Stimulated activated CD4-positive, alpha-beta T cell treated with anti-CD3 and anti-CD28 coated beads, Interleukin-12 subunit alpha, Interleukin-12 subunit beta, amount 100 ng/mL, for 24 hours (primary cell): ENCODE measurements around the gene ASB1.
"Not testable (repeated sequence)": the region's sequence is repeated elsewhere in the genome, so short reads cannot be mapped to it uniquely, and the experiment has no call there.

Source experiments
- DNase-seq, 2 experiments: peaks; one replicate each; pipeline ENCODE4 v3.0.0-alpha.2; 2020; ENCODE audit warnings: low read depth in 2 of 2

ASB1 gene

GRCh38 chr2:238404406-238405216 is 22.1 kb upstream of the ASB1 start:
- DNase-seq: no peak

DNA sequence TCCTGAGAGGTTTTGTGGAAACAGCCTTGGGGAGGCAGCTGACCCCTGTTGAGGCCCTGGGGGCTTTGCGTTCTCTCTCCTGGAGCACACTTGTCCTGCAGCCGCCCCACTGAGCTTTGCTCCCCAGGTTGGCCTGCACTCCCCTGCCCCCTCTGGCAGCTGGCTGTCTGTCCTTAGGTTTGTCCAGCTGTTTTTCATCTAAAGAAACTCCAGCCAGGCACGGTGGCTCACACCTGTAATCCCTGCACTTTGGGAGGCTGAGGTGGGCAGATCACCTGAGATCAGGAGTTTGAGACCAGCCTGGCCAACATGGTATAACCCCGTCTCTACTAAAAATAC is 21.5 kb upstream of the ASB1 start:
- not testable (repeated sequence) for DNase-seq

DNA sequence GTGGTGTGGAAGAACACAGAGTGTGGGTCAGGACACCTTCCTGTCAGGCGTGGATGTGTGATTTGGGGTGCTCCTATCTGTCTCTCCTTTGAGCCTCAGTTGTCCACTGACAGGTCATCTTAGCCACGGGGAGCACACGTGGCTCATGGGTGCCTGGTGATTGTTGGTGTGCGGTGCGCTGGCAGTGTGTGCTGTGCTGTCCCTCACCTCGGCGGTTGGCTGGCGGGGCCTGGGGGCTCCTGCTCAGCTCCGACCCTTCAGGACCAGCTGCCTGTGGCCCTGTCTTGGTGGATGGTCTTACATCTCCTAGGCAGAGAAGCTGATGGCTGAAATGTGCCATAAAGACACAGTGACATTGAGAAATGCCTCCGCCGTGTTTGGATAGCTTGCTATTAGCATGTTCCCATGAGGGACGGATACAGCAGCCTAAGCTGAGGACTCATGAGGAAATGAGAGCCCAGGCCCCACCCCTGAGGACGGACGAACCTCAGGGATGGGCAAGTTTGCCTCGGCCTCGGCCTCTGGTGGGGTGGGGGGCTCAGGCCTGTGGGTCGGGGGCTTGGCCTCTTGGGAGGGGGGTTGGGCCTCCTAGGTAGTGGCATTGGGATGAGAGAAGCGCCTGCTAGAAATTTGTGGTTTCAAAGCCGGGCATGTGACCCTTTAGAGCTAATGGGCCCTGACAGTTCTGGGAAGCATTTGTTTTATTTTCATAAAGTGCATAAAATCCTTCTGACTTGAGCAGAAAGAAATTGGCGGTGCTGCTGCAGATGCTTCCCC is 20.3 kb upstream of the ASB1 start:
- DNase-seq: no peak

DNA sequence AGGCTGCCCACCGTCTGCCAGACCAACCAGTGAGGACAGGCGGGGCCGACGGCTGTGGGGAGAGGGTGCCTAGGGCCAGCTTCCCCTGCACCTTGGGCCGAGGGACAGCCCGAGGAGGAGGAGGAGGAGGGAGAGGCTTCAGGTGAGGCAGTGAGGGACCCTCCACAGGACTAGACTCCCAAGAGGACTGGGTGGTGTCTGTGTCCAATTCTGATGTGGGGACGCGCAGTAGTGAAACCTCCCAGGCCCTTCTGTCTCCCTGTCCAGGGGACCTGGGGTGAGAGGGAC is 19.8 kb upstream of the ASB1 start:
- DNase-seq: no peak

DNA sequence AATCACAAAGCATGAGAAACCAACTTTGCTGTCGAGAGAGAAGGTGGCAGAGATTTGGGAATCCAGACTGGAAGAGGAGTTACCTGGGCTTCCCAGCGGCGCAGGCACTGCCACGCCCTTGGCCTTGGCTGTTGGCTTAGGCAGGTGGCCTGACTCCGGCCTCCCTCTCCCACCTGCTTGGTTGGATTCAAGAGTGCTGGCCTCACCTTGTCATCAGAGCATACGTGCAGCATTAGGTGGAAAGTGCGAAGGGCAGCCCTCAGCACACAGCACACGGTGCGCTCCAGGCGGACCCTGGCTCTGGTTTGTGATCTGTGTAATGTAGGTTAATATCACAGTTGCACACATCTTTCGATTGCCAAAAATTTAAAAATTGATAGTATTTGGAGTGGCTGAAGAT is 19.2 kb upstream of the ASB1 start:
- no peak for DNase-seq

DNA sequence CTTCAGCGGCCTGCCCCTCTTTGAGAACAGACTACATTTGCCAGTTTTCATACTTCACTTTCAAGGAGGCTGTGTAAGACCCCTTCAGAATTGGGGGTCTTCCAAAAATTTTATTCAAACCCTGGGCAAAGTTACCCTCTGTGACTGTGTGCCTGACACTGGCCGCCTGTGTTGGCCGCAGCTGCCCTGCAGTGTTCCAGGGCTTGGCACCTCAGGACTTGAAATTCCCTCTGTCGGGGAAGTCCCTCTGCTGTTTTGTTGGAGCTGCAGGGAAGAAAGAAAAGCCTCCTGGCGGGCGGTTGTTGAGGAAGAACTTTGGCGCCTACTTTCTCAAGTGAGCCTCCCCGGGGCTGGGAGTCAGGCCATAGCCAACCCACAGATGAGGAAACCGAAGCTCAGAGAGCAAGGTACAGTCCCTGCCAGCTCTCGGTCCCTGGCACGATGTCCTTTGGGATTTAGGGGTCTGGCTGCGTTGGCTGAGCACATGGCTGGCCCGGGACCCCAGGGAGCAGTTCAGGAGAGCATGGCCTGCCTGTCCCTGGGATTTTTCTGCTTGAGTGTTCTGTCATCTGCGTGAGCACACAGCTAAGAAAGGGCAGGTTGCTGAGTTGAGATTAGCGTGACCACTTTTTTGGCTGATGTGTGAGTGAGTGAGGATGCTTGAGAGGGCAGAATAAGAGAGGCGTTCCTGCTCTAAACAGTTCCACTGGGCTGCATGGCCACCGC is 17.9 kb upstream of the ASB1 start:
- DNase-seq: no peak

DNA sequence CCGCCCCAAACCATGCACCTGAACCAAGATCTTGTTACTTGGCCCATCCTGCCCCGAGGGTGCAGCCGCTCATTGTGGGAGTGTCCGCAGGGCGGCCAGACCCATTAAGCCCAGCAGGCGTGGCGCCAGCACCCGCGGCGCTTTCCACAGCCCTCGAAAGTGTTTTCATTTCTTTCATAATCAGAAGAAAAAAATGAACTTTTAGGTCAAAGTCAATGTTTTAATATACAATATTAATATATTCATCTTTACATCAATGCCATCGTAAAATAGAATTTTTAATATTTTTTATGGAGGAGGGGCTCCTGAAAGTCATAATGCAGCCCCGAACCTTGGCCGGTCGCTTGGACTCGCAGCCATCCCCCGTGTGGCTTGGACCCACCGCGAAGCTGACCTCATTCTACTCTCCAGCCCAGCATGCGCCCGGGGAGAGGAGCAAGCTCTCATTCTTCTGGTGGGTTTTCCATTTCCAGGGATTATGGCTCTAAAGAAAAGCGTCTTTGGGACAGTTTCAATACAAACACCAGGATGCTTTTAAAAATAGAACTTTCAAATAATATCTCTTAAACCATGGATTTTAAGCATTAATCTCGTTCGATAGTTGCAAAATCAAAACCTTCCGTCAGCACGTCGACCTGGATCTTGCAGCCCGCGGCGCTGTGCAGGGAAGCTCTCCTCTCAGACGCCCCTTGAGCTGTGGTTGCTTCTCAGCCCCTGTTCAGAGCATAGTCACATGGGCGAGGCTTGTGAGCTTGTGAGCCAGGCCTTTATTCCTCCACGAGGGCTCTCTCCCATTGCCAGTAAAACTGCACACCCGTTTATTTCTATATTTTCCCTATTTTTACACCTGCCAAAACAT is 17.2 kb upstream of the ASB1 start:
- no peak for DNase-seq

DNA sequence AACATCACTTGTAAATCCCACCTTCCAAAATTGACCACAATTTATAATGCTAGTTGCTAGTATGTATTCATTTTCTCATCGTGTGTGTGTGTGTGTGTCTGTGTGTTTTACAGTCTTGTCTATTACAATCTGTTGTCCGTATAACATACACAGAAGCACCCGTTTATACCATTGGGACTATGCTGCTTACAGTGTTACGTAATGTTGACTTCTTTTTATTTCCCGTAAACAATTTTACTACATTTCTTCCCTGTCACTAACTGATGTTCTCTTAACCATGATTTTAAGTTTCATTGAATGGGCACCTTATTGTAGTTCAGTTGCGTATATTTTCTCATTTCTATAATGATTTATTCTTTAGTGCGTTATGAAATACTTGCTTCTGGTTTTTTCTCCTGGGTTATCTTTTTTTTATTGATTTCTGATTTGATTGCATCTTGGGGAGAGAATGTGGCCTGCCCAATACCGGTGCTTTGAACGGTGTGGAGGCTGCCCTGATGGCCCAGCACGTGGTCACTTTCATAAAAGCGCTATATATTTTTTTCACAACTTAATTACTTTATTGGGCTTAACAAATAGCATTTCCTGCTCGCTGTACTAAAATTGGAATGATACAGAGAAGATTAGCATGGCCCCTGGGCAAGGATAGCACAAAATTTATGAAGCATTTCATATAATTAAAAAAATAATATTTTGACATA is 14.5 kb upstream of the ASB1 start:
- no peak for DNase-seq

DNA sequence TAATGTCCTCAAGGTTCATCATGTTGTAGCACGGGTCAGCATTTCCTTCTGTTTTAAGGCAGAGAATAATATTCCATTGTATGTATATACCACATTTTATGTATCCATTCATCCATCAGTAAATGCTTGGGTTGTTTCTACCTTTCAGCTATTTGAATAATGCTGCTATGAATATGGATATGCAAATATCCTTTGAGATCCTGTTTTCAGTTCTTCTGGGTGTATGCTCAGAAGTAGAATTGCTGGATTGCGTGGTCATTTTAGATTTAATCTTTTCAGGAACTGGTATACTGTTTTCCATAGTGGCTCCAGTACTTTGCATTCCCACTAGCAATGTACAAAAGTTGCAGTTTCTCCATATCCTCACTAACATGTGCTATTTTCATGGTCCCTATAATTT is 13.4 kb upstream of the ASB1 start:
- DNase-seq: no peak

DNA sequence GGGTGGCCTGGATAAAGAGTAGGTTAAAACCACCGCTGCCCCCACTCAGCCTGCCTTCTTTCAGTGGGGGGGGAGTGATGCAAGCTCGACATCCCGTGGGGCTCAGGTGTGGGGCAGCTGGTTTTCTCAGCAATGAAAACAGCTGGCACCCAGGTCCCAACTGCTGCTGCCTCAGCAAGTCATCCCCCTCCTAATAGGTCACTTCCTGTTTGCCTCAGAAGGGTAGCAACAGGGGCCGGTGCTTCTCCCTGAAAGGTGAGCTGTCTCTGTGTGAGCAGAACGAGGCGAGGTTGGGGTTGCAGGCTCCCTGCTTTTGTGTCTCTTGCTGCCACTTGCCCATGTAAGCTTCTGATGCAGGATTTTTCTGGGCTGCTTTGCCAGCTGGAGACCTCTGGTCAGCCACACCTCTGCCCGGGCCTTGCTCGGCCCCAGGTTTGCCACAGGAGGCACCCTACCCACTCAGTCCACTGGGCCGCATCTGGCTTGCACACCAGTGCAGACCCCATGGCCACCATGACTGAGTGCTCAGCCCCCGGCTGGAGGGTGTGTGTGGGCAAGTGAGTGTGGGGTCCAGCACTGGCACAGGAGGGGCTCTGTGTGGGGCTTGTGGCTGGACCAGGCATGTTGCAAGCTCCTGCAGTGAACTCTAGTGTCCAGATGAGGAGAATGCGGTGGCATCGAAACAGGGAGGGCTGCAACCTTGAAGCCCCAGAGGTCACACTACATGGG is 11.5 kb upstream of the ASB1 start:
- DNase-seq: no peak

DNA sequence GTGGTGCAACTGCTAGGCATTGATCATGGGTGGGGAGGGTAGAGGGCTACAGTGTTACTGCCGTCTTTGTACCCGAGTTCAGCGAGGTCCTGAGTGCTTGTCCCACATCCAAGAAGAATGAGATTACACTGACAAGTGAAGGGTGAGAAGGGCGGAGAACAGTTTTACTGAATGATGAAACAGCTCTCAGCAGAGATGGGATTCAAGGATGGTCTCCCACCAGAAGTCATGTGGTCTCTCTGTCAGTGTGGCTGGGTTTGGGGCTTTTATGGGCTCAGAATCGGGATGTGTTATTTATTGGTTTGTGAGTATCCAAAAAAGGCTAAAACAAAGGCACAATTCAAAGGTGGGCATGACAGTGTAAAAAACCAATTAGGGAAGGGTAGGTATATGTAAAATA is 10.8 kb upstream of the ASB1 start:
- DNase-seq: no peak

GRCh38 chr2:238418196-238418998 is 8.3 kb upstream of the ASB1 start:
- DNase-seq: no peak

DNA sequence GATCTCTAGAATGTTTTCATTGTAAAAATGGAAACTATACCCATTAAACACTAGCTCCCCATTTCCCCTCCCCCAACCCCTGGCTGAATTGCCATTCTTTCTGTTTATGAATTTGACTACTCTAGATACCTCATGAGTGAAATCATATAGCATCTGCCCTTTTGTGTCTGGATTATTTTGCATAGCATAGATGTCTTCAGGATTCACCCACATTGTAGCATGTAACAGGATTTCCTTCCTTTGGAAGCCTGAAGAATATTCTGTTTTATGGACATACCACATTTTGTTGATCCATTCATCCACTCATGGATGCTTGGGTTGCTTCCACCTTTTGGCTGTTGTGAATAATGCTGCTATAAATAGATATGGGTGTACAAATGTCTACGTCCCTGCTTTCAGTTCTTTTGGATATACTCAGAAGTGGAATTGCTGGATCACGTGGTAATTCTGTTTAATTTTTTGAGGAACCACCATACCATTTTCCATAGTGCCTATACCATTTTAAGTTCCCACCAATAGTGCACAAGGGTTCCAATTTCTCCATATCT is 7.7 kb upstream of the ASB1 start:
- DNase-seq: no peak

DNA sequence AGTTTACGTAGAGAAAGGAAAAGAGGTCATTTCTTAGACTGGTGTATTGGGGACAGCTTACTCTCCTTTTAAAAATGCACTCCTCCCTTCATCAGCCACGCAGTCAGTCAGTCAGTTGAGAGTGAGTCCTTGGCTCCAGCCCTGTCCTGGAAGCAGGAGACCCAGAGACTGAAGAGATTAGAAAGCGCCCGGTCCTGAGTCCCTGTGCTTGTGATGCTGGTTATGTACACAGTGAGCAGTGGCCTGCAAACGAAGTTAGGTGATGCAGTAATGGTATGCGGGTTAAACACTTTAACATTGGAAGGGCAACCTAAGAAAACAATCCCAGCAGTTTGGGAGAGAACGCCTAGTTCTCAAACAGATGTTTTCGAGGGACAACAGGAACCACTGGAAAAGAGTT is 6.3 kb upstream of the ASB1 start:
- DNase-seq: no peak

- DNase-seq: no peak
These were observed 5.6 kb upstream of the ASB1 start for GRCh38 chr2:238420878-238421694.

DNA sequence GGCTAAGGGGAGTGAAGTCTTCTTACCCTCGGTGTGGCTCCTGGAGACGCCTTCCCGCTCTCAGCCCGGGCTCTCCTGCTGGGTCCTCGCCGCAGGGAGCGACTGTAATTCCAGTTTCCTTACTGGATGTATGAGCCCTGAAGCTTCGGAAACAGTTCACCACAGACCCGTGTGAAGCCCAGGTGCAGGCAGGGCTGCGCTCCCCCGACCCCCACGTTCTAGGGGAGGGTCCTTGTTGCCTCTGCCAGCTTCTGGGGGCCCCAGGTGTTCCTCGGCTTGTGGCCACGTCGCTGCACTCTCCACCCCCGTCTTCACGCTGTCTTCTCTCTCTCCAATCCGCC is 5.1 kb upstream of the ASB1 start:
- no peak for DNase-seq

- no peak for DNase-seq
These were observed 4.4 kb upstream of the ASB1 start for GRCh38 chr2:238422285-238422684.

DNA sequence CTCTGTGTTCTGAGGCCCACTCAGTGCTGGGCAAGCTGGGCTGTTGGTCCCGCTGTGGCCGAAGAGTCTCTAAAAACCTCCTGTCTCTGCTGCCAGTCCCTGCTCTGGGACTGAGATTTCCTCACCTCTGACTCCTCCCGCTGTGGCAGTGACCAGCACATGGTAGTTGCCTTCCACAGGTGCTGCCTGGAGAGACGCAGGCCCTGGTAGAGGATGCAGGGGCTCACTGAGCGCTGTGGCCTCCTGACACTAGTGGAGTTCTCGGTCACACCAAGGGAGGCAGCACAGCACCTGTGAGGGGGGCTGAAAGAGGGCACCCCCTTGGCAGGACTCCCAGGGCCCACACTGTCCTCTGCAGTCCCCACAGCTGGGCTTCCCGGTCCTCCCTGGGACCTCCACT is 3.8 kb upstream of the ASB1 start:
- DNase-seq: no peak
